ENCODE data around the gene TSPAN6. TPM values are rescaled to one million over a fixed set of nuclear protein-coding genes. Genes with fewer than 3 reads are reported as not detected.

TSPAN6 gene, protein sequence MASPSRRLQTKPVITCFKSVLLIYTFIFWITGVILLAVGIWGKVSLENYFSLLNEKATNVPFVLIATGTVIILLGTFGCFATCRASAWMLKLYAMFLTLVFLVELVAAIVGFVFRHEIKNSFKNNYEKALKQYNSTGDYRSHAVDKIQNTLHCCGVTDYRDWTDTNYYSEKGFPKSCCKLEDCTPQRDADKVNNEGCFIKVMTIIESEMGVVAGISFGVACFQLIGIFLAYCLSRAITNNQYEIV
- total RNA-seq (2014; rRNA removed; shearing (Covaris generic)), result 0.48 TPM in 1 of 2 replicates, not detected in the other

DNA sequence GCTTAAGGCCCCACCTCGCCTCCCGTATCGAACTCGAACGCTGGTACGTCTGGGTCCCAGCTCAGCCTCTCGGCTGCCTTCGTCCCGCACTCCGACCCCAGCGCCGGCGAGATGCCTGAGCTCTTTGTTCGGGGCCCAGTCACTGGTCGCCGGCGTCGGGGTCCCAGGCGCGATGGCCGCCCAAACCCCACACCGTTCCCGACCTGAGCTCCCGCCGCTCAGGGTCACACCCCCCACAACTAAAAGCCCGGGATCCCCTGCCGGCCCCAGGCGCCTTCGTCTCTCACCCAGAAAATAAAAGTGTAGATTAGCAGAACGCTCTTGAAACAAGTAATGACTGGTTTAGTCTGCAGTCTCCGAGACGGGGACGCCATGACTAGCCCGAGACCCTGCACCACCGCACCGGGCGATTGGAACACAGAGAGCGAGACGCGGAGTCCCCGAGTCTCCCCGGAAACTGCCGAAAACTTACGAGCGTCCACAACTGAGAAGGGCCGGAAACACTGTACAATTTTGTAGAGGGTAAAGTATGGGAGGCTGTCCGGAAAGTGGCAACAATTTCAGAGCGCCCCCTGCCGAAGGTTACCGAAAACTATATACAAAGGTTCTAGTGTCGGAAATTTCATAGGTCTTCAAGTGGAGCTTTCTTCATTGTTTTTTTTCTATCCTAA, at the start of gene TSPAN6:
TSS of gene TSPAN6 (minus strand) at position 486 of the 671 bp plus-strand sequence. CDS start at position 374, 112 bp downstream.
- DNase-seq (ENCODE audit: low spot score), result no peak

DNA sequence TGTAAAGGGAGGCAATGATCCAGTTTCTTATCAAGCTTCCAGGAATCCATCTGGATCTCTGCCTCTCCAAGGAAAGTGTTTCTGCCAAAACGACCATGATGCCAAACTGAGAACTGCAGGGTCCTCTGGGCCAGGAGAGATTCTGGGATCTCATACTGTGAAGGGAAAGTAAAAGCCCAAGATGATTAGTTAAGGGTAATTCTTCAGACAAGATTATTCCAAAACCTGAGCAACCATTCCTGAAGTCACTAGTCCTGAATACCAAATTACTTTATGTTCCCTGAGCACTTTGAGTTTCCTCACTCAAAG, 49.3 kb upstream of the TSPAN6 start:
- no peak for DNase-seq (ENCODE audit: low spot score)

- DNase-seq (ENCODE audit: low spot score), result peak; percentile 40
These were observed 48.8 kb upstream of the TSPAN6 start for GRCh38 chrX:100685284-100685996.

- DNase-seq (ENCODE audit: low spot score), result no peak
These were observed 46.3 kb upstream of the TSPAN6 start for GRCh38 chrX:100682939-100683338.

DNA sequence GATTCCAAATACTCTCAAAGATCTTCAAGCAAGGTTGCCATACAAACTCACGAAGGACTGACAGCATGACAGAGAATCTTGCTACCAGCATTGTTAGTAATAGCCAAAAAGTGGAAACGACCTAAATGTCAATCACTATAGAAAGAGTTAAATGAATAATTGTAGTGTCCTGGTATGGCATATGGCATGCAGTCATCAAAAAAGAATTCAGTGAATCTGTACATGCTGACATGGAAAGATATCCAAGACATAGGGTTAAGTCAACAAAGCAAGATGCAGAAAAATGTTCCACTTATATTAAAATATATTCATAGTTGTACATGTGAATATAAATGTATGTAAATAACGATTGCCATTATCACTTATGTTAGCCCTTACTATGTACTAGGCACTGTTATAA, 45.0 kb upstream of the TSPAN6 start:
- no peak for DNase-seq (ENCODE audit: low spot score)

GRCh38 chrX:100680756-100681155, 44.1 kb upstream of the TSPAN6 start:
- DNase-seq (ENCODE audit: low spot score), result no peak

DNA sequence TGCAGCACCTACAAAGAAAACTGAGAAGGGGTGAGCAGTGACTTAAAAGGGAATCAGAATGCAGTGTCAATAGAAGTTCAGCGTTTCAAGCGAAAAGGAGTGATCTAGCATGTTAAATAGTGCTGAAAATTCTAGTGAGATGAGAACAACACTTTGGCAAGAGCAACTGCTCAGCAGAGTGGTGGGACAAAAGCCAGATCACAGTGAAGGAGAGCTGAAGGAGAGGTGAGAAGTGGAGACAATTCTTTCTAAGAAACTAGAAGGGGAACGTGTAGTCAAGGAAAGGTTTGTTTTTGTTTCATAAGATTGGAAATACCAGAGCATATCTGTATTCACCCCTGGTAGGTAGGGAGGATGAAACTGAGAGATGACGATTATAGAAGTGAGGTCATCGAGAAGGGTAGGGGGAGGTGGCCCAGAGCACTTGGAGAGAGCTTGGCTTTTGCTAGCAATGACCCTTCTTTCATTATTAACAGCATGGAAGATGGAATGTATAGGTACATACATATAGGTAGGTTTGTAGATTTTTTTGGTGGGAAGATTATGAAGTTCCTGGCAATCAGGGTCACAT, 41.1 kb upstream of the TSPAN6 start:
- DNase-seq (ENCODE audit: low spot score), result no peak

GRCh38 chrX:100674705-100675104, 38.1 kb upstream of the TSPAN6 start:
- DNase-seq (ENCODE audit: low spot score), result no peak

- peak; percentile 0 for DNase-seq (ENCODE audit: low spot score)
These were observed 36.9 kb upstream of the TSPAN6 start for GRCh38 chrX:100673397-100673953.

DNA sequence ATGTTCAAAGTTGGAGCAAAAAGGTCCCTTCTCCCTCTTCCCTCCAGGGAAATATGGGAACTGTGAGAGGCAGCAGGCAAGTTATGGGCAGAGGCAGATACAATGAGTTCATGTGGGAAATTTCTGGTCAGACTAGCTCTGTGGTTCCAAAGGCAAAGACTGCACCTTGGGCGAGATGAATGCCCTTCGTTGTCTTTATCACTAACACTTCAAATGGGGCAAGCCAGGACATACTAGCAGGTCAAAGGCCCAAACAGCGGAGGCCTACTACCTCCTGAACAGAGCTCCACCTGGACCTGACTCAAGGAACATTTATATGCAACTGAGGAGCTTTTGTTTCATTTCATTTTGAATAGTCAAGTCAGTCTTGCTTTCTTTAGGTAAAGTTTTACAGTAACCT, 36.4 kb upstream of the TSPAN6 start:
- DNase-seq (ENCODE audit: low spot score), result no peak

DNA sequence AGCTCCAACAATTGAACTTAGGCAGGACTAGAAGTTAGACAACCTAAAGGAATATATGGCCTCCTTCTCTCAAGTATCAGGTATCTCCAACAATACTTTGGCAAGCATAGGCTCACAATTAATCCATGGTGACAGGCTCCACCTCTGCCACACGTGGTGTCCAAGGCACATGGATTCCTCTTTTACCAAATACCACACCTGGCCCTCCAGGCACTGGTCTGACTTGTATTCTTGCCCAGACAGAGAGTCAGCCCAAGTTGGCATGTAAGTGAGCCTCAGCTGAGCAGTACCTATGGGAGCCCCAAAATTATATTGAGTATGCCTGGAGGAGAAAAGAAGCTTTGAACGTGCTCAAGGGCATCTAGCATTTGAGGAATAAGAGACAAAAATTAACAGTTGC, 27.0 kb upstream of the TSPAN6 start:
- no peak for DNase-seq (ENCODE audit: low spot score)

DNA sequence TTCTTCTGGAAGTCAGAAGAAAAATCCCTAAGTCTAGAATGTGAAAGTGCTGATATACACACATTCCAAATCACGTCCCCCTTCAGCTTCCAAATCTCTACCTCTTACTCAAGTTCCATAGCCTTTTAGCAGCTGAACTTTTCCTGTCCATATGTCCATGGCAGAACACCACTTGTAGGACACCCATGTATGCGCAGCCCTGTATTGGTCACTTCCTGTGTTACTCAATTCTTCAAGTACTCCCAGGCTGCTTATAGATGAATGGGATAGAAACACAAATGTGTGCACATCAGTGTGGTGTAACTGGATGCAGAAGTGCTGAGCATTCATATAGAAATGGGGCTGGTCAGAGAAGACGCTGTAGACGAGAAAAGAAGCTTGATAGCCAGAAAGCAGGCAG, 26.2 kb upstream of the TSPAN6 start:
- no peak for DNase-seq (ENCODE audit: low spot score)

DNA sequence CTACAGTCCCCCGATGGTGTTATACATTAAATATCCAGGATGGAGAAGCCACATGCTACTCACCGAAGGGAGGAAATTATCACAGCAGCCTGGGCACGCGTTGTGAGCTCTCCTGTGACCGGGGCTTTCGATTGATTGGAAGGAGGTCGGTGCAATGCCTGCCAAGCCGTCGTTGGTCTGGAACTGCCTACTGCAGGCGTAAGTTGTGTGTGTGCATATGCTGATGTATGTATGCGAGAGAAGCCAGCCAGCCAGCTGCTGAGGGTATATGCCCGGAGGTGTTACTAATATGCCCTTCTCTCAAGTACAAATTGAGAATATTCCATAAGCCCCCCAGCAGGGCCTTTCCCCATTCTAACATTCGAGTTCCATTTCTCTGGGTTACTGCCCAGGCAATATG, 25.6 kb upstream of the TSPAN6 start:
- DNase-seq (ENCODE audit: low spot score), result no peak

DNA sequence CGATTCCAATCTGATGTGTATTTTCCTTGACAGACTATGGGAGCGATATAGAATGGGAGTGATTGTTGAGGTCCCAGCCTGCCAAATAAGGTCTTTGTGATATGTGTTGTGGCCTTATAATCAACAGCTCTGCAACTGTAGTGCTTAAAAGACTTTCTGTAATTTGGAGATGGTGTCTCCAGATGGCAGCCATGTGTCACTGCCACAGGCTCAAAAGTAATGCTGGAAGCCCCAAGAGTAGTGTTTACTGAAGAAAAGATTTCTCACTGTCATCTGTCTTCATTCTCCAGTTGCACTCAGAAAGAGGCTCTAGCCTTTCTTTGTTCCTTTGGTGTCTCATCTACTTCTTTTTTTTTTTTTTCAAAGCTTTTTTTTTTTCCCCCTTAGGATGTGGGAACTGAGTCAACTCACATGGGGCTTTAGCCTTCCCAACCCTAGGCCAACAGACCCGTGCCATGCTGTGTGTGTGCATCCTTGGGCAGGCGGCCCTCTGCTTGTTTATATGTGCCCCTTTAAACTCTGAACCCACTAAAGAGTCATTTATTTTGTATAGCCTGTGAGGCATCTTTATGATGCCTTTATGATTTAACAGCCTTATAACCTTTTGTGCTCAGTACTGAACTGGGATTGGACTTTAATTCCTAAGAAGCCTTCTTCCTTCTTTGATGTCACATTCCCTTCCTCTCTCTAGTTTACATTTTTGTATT, 23.0 kb upstream of the TSPAN6 start:
- no peak for DNase-seq (ENCODE audit: low spot score)

DNA sequence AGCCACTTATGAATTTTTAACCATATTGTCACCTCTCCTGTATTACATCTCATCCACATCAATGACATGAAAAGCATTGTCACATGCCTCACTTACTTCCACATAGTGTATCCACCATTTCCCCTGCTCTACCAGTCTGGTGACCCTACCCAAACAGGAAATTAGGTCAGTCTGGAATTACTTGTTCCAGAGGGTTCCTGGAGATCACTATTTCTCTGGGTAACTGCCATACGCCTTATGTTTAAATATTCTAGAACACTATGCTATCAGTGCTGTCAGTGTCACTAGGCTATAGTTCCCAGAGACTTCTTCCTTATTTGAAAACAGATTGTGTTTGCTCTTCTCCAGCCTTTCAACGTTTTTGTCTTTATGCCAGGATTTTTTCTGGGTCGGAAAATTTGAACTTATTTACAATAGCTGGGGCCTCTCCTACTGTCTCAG, 22.4 kb upstream of the TSPAN6 start:
- no peak for DNase-seq (ENCODE audit: low spot score)

GRCh38 chrX:100654261-100654660, 17.7 kb upstream of the TSPAN6 start:
- peak; percentile 1 for DNase-seq (ENCODE audit: low spot score)

- no peak for DNase-seq (ENCODE audit: low spot score)
These were observed 15.7 kb upstream of the TSPAN6 start for GRCh38 chrX:100652266-100652665.

DNA sequence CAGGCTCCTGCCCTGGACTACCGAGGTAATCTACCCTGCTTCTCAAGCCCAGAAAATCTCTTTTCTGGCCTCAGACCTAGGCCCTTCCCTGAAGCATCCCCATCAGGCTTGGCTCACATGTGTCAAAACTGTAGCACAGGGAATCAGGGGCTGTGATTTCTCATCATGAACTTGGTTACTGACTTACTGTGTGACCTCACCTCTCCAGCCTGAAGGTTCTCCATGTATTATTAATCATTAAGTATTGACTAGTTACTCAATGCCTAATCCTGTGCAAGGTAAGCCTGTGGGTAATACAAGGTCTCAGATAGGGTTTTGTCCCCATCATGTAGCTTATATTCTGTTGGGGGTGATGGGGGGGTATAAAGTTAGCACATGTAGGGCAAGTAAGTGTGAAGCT, 14.2 kb upstream of the TSPAN6 start:
- no peak for DNase-seq (ENCODE audit: low spot score)

GRCh38 chrX:100649550-100650356, 13.1 kb upstream of the TSPAN6 start:
- no peak for DNase-seq (ENCODE audit: low spot score)

- DNase-seq (ENCODE audit: low spot score), result no peak
These were observed 12.1 kb upstream of the TSPAN6 start for GRCh38 chrX:100648458-100649417.

Measured in A172 (cell line).